NCI-H2029 treated with DMSO at 0.1 percent for 48 hours (cell line): Measurements from ENCODE around the gene SMURF1.

Experiments used
- DNase-seq: peaks from one replicate; lab custom pipeline; 2025; lab: John Stamatoyannopoulos, UW

The SMURF1 gene

DNA sequence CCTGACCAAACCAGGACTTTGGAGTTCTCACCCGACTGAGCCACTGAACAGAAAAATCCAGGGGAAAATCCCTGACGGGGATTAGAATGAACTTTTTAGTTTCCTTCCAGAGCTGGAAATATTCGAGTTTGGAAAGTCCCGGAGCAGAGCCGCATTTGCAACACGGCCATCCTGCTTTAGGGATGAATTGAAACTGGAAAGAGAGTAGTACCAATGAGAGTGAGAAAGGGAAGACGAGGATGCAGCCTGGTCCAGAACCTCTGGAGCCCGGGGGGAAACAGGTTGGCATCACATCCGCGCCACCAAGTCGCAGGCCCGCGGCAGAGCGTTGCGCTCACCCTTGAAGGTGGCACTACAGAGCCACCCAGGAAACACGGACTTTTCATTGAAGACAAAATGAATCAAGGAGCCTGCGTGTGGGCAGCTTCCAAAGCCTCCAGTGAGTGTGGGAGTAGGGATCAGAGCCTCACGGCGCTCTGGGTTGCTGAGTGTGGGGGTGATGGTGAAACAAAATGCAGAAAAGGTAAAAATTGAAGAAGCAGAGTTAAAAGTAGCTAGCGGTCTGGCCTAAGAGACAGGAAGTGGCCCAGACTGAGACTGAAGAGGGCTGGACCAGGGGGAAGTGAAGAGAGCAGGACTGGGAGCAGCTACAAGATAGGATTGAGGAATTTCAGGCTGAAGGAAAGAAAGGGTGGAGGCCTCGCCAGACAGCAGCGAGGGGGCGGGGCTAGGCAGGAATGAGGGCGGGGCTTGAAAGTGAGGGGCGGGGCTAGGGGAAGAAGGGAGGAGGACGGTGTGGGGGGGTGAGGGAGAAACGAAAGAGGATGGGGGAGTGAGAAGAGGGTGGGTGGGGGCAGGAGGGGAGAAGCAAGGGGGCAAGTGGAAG lies 1.8 kb downstream of the SMURF1 start:
- no peak for DNase-seq

GRCh38 chr7:99141334-99141733 lies 2.6 kb downstream of the SMURF1 start:
- DNase-seq, result no peak

GRCh38 chr7:99140813-99141212 lies 3.1 kb downstream of the SMURF1 start:
- no peak for DNase-seq

DNA sequence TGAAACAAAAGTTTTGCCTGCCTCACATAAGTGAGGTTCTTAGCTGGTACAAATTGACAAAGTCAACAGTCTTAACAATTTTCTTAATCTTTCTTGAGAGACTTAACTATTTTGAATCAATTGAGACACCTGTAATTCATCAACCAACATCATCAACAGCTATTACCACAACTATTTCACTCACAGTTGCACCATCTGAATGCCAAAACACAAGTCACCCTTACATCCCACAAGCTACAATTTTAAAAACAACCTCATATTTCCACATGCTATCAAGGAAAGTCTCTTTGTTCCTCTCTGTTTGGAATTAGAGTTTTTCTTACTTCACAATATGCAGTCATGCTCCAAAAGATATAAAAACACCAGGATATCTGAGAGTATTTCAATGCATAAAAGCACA lies 4.9 kb downstream of the SMURF1 start:
- no peak for DNase-seq

GRCh38 chr7:99137411-99138180 lies 6.3 kb downstream of the SMURF1 start:
- no peak for DNase-seq

GRCh38 chr7:99135938-99136337 lies 8.0 kb downstream of the SMURF1 start:
- no peak for DNase-seq

DNA sequence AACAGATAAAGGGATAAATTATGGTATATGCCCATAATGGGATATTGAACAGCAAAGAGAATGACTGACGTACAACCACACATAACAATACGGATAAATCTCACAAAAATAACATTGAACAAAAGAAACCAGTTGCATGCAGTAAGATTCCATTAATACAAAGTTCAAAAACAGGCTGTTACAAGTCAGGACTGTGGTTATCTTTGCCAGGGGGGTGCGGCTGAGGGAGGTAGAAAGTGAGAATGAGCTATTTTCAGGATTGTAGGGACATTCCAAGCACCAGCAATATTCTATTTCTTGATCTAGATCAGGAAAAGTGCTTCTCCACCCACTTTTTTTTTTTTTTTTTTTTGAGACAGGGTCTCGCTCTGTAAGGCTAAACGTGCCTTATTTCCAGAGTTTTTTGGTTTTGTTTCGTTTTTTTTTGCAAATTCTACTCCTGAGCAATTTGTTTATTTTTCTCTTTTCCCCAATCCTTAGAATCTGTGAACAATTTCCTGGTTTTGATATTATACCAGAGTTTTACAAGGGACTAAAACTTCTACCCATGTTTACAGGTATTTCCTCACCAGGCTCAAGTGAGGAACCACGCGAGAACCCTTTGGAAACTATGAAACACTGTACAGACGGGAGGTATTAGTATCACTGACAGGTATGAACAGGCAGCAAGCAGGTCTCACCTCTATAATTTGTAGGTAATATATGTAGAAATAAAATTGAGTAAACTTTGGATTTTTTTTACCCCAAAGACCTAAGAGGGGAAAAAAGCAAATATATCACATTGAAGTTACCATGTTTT lies 9.9 kb downstream of the SMURF1 start:
- DNase-seq, result no peak

GRCh38 chr7:99132595-99133321 lies 11.2 kb downstream of the SMURF1 start:
- DNase-seq, result no peak

DNA sequence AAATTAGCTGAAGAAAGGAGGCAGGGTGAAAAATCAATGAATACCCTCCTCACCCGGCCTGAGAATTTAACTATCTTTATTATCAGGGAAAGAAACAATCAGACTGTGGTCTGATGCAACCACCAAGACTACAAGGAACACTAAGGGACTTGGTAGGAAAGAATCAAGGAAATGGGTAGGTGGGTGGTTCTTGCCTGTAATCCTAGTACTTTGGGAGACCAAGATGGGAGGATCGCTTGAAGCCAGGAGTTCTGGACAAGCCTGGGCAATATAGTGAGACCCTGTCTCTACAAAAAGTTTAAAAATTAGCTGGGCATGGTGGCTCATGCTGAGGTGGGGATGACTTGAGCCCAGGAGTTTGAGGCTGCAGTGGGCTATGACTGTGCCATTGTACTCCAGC lies 12.6 kb downstream of the SMURF1 start:
- DNase-seq, result no peak

GRCh38 chr7:99129536-99129935 lies 14.4 kb downstream of the SMURF1 start:
- DNase-seq, result no peak

- DNase-seq, result no peak
These were observed 14.9 kb downstream of the SMURF1 start for GRCh38 chr7:99129001-99129400.

- peak; percentile 80 for DNase-seq
These were observed 15.6 kb downstream of the SMURF1 start for GRCh38 chr7:99128076-99128950.

- no peak for DNase-seq
These were observed 16.3 kb downstream of the SMURF1 start for GRCh38 chr7:99127636-99128035.

DNA sequence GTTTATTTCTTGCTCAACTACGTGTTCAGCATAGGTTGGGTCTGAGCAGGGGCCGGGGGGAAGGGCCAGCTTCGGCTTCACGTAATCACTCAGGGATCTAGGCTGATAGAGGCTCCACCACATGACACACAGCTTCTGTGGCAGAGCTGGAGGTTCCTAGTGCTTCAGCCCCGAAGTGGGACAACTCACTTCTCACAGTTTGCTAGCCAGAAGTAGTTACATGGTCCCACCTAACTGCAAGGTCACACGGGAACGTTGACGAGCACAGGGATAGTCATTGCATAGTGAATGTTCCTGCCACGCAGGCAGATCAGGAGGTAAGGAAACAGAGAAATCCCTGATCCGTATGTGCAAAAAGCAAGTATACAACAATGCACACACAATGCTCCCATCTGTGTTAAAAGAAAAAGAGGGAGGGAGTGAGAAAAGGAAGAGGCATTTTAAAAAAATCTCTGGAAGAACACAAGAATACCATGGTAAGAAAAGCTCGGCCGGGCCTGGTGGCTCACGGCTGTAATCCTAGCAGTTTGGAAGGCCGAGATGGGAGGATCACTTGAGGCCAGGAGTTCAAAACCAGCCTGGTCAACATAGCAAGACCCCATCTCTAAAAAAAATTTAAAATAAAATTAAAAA lies 16.9 kb downstream of the SMURF1 start:
- no peak for DNase-seq

DNA sequence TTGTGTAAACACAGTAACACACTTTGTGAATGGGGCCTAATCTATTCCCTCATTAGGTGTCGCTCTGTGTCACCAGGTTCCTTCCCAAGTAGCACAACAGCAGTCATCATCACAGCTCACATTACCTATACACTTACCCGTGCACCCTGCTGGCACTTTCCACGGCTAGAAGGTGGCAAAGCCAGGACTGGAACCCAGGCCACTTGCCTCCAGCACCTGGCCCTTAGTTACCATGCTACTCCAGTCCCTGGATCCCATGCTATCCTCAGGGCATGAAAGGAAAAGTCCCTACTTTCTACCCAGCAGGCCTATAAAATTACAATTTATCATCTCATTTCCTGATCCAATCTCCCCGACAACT lies 18.4 kb downstream of the SMURF1 start:
- peak; percentile 73 for DNase-seq

GRCh38 chr7:99124751-99125504 lies 19.0 kb downstream of the SMURF1 start:
- no peak for DNase-seq

DNA sequence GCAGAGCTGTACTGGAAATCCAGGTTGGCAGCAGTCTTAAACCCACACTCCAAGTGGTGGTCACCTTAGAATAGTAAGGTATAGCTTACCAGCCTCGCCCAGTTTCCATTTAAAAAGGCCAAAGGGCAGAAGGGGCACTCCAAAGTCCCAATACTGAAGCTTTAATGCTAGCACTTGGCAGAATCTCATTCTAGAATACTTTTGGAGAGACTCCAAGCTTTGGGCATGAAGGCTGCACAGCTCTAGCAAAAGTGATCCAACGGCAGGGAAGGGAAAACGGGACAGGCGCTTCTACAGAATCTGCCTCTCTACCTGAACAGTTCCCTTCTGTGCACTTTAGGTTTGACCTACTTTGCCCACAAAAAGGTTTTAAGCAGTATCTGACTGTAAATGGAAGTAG lies 19.7 kb downstream of the SMURF1 start:
- no peak for DNase-seq

DNA sequence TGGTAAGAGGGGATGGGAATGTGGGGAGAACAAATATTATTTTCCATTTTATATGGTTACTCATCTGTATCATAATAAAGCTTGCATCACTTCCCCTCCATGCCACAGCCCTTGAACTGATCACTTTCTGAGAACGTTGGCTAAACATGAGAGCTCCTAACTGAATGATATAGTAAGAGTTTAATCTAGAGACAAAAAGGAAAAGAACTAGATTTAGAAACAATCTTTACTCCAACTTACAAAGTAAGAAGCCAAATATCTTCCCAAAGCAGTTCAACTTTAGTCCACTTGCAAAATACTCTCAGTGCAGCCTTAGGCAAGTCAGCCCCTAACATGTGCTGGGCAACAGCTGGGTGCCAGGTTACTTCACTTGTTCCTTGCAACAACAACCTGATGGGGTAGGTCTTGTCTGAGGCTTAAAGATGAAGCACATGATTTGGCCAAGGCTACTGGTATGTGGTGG lies 20.3 kb downstream of the SMURF1 start:
- no peak for DNase-seq

- DNase-seq, result no peak
These were observed 21.1 kb downstream of the SMURF1 start for GRCh38 chr7:99122762-99123161.
